GM21515 (cell line): ENCODE measurements around the gene YES1.
"Not testable (repeated sequence)": the region's sequence is repeated elsewhere in the genome, so short reads cannot be mapped to it uniquely, and the experiment has no call there.

ENCODE experiments used
- ATAC-seq: cut with Tn5 transposase; IDR thresholded peaks from one replicate; pipeline ENCODE4 v1.9.1; 2021; ENCODE audit not compliant: unreplicated experiment

YES1 gene

DNA sequence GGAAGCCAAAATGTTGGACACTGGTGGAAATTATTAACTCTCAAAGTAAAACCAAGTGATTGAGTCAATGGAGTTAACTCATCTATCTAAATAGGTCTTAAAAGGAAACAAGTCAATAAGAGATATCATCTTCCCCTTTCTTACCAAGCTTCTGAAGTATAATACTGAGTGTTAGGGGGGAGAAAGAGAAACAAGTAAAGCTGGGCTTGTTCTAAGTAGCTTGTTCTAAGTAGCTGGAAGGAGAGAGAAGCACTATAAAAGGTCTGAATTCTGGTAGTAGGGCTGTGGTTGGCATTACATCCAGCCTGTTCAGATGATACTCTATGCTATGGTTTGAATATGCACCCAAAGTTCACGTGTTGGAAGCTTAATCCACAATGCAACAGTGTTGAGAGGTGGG, 26.8 kb downstream of the YES1 start:
- no peak for ATAC-seq

DNA sequence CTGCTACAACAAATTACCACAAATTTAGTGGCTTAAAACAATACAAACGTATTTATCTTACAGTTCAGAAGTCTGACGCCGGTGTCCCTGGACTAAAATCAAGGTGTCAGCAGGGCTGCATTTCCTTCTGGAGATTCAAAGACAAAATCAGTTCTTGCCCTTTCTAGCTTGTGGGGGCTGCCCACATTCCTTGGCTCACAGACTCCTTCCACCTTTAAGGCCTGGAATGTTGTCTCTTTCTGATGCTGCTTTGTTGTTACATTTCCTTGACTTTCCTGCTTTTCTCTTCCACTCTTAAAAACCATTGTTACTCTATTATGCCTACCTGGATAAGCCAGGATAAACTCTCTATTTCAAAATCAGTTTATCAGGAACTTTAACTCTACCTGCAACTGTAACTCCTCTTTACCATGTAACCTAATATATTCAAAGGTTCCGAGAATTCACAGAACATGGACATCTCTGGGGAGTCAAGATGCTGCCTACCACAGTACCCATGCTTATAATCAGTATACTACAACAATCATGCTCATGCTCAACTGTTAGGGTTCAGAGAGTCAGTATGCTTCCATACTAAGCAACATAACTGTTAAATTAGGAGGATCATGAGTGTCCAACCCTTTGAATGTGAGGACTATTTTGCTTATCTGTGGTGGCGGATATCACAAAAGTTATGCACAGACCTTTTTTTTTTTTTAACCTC, 27.4 kb downstream of the YES1 start:
- ATAC-seq: no peak

DNA sequence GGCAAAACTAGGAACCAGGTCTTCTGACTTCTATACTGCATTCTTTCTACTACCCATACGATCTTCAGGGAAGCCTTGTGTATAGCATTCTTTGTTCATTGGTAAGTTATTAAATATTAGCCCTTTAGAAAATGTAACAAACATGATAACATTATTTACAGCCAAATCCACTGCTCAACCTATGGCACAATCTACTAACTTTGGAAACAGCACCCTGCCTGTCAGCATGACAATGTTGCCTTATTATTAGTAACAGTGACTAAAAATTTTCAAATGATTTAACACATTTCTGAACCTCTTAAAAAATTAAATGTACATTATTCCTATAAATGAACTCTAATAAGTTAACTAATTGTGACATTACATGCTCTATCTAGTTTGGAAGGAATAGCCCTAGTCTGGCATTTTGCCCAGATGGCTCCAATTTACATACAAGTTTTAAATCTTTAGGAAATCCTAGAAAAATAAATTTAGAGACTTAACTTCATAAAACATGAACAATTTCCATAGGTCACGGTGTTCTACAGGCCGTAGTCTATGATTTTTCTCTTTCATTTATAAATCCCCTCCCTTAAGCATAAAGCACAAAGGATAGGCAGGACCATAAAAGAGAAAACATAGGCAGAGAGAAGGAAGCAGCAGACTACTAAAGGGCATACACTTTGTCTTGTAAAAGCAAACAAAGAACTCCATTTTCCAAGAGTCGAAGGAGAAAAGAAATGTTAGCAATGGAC, 33.7 kb downstream of the YES1 start:
- ATAC-seq: no peak

DNA sequence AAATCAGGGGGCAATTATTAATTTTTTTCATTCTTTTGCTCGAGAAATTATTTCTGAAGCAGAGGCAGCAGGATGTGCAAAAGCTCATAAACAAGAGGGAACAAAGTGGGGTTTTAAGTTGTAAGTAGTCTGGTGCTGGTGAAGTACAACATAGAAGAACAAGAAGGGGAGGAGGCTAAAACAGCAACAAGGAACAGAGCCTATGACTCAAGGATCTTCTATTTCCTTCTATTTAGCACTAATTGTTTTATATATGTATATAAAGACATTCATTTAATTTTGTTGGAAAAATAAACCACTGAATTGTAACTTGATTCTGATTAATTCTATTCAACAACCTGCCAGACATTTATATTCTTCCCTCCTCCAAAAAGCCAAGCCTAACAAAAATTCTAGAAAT, 35.0 kb downstream of the YES1 start:
- ATAC-seq: no peak

DNA sequence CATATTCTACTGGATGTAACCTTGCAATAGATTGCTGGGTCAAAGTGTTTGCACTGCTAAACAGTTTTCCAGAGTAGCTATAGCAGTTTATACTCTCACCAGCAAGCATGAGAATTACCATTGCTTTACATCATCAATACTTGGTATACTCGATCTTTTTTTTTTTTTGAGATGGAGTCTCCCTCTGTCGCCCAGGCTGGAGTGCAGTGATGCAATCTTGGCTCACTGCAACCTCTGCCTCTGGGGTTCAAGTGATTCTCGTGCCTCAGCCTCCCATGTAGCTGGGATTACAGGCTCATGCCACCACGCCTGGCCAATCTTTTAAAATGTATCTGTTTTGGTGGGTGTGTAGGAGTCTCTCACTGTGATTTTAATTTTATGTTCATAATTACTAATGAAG, 36.0 kb downstream of the YES1 start:
- ATAC-seq: not testable (repeated sequence)

DNA sequence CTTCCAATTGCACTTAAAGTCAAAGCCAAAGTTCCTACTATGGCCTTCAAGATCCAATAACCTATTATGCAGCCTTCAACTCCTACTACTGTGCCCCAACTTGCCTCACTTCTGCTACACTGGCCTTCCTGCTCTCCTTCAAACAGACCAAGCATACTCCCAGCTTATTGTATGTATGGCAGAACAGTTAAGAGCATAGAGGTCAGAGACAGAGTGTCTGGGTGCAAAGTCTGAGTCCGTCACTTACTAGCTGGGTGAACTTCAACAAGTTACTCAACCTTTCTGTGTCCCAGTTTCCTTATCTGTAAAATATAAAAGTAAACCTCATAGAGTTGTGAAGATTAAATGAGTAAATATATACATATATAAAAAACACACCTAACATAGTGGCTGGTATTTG, 37.2 kb downstream of the YES1 start:
- ATAC-seq: no peak

DNA sequence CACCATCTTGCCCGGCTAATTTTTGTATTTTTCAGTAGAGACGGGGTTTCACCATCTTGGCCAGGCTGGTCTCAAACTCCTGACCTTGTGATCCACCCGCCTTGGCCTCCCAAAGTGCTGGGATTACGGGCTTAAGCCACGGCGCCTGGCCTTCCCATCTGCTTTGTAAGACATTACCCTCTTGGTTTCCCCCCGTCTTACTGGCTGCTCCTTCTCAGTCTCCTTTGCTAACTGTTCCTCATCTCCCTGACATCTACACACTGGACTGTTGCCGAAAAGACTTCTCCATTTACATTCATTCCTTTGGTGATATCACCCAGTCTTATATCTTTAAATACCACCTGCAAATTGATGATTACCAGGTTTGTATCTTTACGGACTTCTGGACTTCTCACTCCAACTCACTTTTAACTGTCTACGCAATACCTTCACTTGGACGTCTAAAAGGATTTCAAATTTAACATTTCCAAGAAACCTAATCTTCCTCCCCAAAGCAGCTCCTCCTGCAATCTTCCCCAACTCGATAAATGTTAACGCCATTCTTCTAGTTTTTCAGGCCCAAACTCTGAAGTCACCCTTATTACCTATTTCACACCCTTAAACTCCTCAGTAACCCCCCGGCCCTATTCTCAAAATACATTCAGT, 37.9 kb downstream of the YES1 start:
- ATAC-seq: no peak

DNA sequence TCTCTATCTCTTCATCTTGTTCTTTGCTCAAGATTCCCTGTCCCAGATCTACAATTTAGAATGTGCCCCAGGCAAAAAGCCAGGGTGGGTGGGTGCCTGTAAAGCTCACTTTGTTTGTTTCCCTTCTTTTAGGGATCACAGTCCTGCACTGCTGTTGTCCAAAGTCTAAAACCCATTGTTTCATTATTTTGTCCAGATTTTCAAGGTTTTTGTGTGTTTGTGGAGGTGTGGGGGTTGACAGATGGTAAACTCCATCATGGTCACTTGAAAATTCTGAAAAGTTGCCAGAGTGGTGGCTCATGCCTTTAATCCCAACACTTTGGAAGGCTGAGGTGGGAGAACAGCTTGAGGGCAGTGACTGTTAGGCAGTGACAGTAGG, 41.5 kb downstream of the YES1 start:
- ATAC-seq: no peak

DNA sequence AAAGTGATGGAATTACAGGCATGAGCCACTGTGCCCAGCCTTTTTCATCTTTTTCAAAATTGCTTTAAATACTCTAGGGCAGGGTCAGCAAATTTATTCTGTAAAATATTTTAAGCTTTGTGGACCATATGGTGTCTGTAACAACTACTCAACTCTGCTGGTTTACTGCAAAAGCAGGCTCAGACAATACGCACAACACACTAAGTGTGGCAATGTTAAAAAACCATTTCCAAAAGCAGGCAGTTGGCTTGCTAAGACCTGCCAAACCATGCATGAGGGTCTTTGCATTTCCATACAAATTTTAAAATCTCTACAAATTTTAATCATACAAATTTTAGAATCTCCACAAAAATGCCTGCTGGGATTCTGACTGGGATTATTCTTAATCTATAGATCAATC, 44.1 kb downstream of the YES1 start:
- no peak for ATAC-seq

DNA sequence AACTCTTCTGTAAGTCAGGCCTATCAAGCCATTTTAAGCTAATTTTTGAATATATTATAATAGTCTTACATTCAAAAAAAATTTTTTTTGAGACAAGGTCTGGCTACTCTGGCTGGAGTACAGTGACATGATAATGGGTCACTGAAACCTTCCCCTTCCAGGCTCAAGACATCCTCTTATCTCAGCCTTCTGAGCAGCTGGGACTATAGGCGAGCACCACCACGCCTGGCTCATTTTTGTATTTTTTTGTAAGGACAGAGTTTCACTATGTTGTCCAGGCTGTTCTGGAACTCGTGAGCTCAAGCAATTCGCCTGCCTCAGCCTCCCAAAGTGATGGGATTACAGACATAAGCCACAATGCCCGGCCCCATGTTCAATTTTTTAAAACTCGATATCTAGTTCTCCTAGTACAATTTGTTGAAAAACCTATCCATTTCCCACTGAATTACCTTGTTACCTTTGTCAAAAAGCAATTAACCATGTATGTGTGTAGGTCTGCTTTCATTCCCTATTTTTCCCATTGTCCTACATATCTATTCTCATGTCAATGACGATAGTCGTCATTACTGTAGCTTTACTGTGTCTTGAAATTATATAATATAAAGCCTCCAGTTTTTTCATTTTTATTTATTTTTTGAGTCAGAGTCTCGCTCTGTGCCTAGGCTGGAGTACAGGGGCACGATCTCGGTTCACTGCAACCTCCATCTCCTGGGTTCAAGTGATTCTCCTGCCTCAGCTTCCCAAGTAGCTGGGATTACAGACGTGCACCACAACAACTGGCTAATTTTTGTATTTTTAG, 44.8 kb downstream of the YES1 start:
- ATAC-seq: no peak

DNA sequence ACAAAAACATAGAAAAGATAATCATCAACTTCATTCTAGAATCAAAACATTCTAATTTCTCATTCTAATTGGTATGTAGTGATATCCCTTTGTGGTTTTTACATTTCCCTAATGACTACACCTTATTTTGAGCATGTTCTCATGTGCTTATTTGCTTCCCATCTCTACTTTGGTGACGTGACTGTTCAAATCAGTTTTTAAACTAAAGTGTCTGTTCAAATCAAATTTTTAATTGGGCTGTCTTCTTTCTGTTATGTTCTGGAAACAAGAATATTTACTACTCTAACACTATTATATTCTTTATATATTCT, 45.5 kb downstream of the YES1 start:
- no peak for ATAC-seq

DNA sequence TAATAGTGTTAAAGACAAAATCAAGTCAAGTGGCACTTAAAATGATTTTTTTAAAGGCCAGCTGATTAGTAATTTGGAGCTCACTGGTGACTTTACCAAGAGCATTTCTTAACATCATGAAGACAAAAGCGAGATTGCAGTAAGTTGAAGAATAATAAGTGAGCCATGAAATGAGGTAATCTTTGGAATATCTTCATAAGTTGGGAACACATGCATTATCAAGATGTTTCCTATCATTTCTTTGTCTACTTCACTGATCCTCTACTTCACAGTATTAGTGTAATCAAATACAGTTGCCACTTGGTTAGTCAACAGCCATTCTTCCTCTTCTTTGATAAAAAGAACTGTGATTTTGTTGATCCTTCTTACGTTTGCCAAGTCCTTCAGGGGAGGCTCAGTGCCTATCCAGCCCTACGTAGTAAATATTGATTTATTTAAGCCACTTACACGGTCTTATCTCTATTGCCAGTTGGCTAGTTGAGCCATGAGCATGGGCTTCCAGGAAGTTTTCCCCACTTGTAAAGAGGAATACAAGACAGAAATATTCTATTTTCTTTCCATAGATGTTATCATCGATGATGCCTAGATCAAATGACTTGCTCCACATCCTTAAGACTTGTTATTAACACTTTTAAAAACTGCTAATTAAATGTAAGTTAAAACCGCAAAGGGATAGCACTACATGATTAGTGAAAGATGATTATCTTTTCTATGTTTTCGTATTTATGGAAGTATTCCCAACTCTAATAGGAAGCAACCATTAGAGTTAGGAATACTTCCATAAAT, 46.1 kb downstream of the YES1 start:
- no peak for ATAC-seq

DNA sequence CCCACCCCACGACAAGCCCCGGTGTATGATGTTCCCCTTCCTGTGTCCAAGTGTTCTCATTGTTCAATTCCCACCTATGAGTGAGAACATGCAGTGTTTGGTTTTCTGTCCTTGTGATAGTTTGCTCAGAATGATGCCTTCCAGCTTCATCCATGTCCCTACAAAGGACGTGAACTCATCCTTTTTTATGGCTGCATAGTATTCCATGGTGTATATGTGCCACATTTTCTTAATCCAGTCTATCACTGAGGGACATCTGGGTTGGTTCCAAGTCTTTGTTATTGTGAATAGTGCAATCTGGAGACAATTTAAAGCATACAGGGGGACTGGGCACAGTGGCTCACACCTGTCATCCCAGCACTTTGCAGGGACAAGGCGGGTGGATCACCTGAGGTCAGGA, 52.2 kb downstream of the YES1 start:
- not testable (repeated sequence) for ATAC-seq

DNA sequence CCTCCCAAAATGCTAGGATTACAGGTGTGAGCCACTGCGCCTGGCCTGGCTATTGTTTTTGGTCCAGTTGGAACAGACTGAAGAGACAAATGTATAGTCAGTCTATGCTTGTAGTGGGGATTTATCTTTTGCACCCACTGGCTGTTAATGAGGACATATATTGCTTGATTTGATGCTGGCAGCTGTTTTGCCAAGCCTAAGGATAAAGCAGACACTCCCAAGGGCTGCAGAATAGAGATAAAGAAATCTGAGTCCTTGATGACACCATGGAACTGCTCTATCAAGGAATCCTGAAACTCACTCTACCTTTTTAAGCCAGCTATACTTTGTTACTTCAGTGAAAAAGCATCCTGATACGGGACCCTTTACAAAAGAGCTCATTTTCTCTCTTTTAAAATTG, 56.5 kb downstream of the YES1 start:
- ATAC-seq: no peak

DNA sequence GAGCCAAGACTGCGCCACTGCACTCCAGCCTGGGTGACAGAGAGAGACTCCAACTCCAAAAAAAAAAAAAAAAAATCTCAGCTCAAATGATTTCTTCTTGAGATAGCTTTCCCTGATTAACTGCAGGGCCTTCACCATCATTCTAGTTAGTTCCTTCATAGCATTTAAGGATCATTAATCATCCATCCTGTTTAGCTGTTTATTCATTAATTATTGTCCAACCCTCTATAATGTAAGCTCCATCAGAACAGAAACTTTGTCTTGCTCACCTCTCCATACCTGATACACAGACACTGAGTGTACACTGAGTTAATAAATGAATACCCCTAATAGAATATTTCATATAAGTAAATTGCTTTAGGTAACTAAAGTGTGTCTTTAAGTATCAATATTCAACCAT, 57.4 kb downstream of the YES1 start:
- ATAC-seq: no peak

DNA sequence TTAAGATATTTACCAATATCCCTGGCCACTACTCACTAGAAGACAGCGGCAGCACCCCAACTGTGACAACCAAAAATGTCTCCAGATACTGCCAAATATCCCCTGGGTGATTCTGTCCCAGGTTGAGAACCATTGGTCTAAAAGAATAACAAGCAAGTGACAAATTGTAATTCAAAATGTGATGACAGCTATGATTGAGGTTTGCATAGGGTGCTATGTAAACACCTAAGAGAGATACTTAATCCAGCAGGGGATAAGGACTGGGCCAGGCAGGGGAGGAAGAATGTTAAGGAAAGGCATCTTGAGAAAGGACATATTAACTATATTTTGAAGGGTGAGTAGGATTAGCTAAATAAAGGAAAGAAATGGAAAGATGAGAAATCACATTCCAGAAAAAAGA, 61.6 kb downstream of the YES1 start:
- ATAC-seq: no peak

DNA sequence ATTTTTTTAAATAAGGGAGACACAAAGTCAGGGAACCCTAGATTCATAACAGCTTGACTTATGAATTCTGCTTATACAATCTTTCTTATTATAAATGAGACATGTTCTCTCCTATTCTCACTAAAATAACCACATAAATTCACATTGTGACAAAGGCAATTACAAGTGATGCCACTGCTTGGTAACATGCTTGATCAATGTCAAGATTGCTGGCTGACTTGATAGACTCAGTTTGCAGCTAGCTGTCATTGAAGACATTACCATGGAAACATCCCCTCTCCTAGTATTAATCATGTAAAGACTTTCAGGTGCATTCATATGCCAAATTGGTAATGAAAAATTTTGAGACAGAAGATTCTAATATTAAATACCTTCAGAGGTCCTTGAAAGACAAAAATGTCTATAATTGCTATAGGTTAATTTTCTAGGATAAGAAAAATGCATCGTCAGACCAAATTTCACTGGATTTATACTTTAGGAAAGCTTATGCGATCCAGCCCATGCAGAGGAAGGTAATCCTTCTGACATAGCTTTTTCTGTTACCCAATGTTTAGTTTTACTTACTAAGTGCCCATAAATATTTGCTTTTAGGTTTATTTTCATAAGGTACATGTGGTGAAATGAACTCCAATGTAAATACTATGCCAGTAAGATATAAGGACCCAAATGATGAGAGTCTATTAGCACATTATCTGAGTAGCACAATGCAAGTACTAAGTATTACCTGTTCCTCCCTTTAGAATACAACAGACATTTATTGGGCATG, 67.0 kb downstream of the YES1 start:
- no peak for ATAC-seq

DNA sequence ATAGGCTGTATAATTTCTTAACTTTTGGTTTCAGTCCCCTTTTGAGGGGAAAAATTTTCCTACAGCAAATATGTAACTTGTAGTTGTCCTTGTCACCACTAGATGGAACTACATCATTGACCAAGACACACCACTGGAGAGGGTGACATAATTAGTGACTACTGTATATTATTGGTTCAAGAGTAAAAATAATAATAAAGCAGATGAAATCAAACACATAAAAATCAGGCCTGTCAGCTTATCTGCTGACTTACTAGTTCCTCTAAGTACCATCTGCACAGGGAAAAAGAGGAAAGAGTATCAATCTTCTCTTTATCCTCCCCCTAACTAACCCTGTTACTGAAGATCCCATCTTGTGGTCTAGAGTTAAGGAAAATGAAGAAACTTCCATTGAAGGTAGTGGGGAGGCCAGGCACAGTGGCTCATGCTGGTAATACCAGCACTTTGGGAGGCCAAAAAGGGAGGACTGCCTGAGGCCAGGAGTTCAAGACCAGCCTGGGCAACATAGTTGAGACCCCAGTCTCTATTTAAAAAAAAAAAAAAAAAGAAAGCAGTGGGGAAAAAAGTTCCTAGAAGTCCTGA, 70.0 kb downstream of the YES1 start:
- ATAC-seq: peak; percentile 75

DNA sequence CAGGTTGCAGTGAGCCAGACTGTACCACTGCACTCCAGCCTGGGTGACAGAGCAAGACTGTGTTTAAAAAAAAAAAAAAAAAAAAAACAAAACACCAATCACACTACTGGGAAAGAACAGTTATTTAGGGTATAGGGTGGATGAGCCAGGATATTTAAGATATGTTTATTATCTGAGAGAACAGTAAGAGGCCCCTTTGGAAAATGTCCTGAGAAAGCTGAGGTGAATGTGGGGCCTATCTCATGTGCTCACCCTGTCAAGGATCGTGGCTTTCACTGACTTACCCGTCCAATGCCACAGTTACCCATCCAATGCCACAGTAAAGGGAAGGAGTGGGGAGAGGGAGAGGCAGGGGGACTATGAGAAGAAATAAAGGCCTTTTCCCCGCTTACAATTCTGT, 79.7 kb downstream of the YES1 start:
- no peak for ATAC-seq

DNA sequence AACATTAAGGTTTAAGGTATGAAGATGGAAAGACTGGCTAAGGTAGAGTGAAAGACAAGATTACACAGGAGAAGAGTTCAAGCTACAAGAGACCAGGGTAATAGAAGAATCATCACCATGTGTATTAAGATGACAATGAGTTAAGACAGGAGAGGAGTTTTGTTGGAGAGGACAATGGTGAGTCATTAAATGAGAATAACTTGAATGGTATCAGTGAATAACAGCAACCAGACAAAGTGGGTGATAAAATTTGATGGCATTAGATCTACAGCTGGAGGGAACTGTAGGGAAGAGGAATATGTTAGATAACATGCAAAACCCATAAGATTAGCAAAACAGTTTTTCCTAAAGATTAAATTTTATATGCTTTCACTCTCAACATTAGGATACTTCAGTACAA, 80.9 kb downstream of the YES1 start:
- no peak for ATAC-seq
